ENCODE data around the gene CNOT1.
"Not testable (repeated sequence)": the region's sequence is repeated elsewhere in the genome, so short reads cannot be mapped to it uniquely, and the experiment has no call there.

CNOT1 gene

DNA sequence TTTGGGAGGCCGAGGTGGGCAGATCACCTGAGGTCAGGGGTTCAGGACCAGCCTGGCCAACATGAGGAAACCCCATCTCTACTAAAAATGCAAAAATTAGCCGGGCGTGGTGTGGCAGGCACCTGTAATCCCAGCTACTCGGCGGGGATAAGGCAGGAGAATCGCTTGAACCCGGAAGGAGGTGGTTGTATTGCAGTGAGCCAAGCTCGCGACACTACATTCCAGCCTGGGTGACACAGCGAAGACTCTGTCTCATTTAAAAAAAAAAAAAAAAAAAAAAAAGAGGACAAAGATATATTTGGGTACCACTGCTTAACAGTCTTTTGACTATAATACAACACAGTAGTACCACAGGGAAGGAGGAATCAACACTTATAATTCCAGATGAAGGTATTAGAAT is 9.2 kb downstream of the CNOT1 start:
- no peak overlapping the region for H3K4me3 Mint-ChIP-seq
- H3K9me3 Mint-ChIP-seq, result no peaks in the 10 kb centered on the region
- TF ChIP-seq, protein P1, sequence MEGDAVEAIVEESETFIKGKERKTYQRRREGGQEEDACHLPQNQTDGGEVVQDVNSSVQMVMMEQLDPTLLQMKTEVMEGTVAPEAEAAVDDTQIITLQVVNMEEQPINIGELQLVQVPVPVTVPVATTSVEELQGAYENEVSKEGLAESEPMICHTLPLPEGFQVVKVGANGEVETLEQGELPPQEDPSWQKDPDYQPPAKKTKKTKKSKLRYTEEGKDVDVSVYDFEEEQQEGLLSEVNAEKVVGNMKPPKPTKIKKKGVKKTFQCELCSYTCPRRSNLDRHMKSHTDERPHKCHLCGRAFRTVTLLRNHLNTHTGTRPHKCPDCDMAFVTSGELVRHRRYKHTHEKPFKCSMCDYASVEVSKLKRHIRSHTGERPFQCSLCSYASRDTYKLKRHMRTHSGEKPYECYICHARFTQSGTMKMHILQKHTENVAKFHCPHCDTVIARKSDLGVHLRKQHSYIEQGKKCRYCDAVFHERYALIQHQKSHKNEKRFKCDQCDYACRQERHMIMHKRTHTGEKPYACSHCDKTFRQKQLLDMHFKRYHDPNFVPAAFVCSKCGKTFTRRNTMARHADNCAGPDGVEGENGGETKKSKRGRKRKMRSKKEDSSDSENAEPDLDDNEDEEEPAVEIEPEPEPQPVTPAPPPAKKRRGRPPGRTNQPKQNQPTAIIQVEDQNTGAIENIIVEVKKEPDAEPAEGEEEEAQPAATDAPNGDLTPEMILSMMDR (IDR thresholded peaks at IDR 0.05), result no peak
- DNase-seq, result no peak
- H3K27me3 Mint-ChIP-seq (ENCODE audit: low read depth, poor library complexity), result no peaks in the 10 kb centered on the region
- peaks cover 69% of the 10 kb centered on the region for H3K36me3 Mint-ChIP-seq (ENCODE audit: low read depth)
- H3K27ac Mint-ChIP-seq, result no peak overlapping the region
- no peaks in the 10 kb centered on the region for H3K4me1 Mint-ChIP-seq

DNA sequence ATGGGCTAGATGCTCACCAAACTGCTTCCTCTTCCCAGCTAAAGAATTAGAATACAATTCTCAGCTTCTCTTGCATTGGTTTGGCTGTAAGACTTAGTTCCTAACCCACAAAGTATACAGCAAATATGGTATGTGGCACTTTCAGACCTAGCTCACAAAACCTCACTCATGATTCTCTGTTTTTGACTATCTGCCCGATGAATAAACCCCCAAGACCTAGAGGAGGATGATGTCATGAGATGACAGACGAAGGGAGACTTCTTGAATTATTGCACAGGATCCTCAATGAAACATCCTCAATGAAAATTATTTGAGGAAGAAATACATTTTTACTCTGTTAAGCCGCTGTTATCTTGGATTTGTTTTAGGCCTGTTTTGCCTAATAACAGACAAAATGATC is 14.3 kb downstream of the CNOT1 start:
- H3K27ac Mint-ChIP-seq, result no peak overlapping the region

DNA sequence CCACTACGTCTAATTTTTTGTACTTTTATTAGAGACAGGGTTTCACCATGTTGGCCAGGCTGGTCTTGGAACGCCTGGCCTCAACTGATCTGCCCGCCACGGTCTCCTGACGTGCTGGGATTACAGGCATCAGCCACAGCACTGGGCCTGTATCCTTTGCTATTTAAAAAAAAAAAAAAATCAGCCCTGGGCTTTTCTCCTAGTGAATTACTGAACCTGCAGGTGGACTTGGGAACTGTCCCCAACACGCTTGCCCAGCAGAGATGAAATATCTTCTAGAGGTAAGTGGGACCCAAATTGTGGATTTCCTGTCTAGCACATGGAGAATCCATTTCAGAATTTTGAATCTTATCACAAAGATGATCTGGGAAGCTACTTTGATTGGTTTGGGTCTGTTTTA is 14.8 kb downstream of the CNOT1 start:
- no peak overlapping the region for H3K4me3 Mint-ChIP-seq
- H3K36me3 Mint-ChIP-seq (ENCODE audit: low read depth), result peaks cover 68% of the 10 kb centered on the region
- no peaks in the 10 kb centered on the region for H3K4me1 Mint-ChIP-seq
- DNase-seq, result no peak
- H3K27me3 Mint-ChIP-seq (ENCODE audit: low read depth, poor library complexity), result no peaks in the 10 kb centered on the region
- TF ChIP-seq, protein P1 (IDR thresholded peaks at IDR 0.05), result no peak
- peaks cover 7% of the 10 kb centered on the region for H3K9me3 Mint-ChIP-seq
- H3K27ac Mint-ChIP-seq, result no peak overlapping the region

More for the DNA sequence above, 14.3 kb downstream of the CNOT1 start:
- no peak overlapping the region for H3K4me3 Mint-ChIP-seq
- TF ChIP-seq, protein P1 (IDR thresholded peaks at IDR 0.05), result no peak
- H3K9me3 Mint-ChIP-seq, result peaks cover 4% of the 10 kb centered on the region
- peaks cover 68% of the 10 kb centered on the region for H3K36me3 Mint-ChIP-seq (ENCODE audit: low read depth)
- no peaks in the 10 kb centered on the region for H3K4me1 Mint-ChIP-seq
- H3K27me3 Mint-ChIP-seq (ENCODE audit: low read depth, poor library complexity), result no peaks in the 10 kb centered on the region
- no peak for DNase-seq

DNA sequence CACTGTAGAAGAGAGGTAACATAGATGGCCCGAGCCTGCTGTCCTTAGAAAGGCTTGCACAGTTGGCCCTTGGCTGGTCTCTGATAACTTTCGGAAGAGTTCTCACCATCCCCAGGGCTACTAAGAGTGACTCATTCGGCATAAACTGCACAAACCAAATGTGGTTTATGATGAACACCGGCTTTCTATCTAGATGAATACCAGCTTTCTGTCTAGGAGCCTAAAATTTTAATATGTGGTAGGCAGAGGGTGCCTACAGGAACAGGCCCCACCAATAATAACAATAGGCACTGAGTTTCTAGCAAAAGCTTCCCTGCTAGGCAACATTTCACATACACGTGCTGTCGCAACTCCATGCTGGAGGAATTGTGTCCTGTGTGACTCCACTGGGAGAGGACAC is 15.4 kb downstream of the CNOT1 start:
- Mint-ChIP-seq H3K9me3 (peaks cover 9% of the 10 kb centered on the region), H3K4me3 (no peak overlapping the region), H3K4me1 (no peaks in the 10 kb centered on the region), H3K36me3 (ENCODE audit: low read depth) (peaks cover 70% of the 10 kb centered on the region), H3K27ac (no peak overlapping the region), H3K27me3 (ENCODE audit: low read depth, poor library complexity) (no peaks in the 10 kb centered on the region)
- no peak for DNase-seq
- TF ChIP-seq, protein P1 (IDR thresholded peaks at IDR 0.05), result no peak

DNA sequence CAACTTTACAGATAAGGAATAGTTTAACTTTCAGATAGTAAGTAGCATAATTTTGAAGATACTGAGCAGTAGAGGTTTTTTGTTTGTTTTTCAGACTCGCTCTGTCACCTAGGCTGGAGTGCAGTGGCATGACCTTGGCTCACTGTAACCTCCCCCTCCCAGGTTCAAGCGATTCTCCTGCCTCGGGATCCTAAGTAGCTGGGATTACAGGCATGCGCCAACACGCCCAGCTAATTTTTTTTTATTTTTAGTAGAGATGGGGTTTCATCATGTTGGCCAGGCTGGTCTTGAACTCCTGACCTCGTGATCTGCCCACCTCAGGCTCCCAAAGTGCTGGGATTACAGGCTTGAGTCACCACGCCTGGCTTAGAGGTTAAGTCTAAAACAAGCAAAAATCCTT is 16.7 kb downstream of the CNOT1 start:
- not testable (repeated sequence) for H3K27me3 Mint-ChIP-seq (ENCODE audit: low read depth, poor library complexity); DNase-seq; H3K4me1 Mint-ChIP-seq; H3K4me3 Mint-ChIP-seq; H3K27ac Mint-ChIP-seq
- Mint-ChIP-seq H3K36me3 (ENCODE audit: low read depth) (peaks cover 81% of the 10 kb centered on the region), H3K9me3 (peaks cover 15% of the 10 kb centered on the region)

DNA sequence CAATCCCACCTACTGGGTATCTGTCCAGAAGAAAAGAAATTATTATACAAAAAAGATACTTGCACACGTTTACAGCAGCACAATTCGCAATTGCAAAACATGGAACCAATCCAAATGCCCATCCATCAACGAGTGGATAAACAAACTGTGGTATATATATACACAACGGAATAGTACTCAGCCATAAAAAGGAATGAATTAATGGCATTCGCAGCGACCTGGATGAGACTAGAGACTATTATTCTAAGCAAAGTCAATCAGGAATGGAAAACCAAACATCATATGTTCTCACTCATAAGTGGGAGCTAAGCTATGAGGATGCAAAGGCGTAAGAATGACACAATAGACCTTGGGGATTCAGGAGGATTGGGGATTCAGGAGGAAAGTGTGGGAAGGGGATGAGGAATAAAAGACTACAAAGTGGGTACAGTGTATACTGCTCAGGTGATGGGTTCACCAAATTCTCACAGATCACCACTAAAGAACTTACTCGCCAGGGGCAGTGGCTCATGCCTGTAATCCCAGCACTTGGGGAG is 21.0 kb downstream of the CNOT1 start:
- Mint-ChIP-seq H3K4me3 (no peak overlapping the region), H3K4me1 (no peaks in the 10 kb centered on the region), H3K9me3 (peaks cover 15% of the 10 kb centered on the region), H3K27me3 (ENCODE audit: low read depth, poor library complexity) (no peaks in the 10 kb centered on the region), H3K27ac (no peak overlapping the region), H3K36me3 (ENCODE audit: low read depth) (peaks cover 85% of the 10 kb centered on the region)
- TF ChIP-seq, protein P1 (IDR thresholded peaks at IDR 0.05), result no peak
- DNase-seq, result no peak

Data from nephron progenitor cell (in vitro differentiated cells).